ENCODE data around the gene SPINT2. TPM values are rescaled to one million over a fixed set of nuclear protein-coding genes. Genes with fewer than 3 reads are reported as not detected.

The SPINT2 gene
- polyA plus RNA-seq, 5 donors, result 188 to 276 (median 227) TPM

GRCh38 chr19:38288123-38288855 lies 23.9 kb downstream of the SPINT2 start:
- DNase-seq, result no peak

GRCh38 chr19:38289955-38290354 lies 25.6 kb downstream of the SPINT2 start:
- DNase-seq, result no peak

- no peak for DNase-seq
These were observed 26.3 kb downstream of the SPINT2 start for GRCh38 chr19:38290631-38291147.

GRCh38 chr19:38291855-38292254 lies 27.5 kb downstream of the SPINT2 start:
- no peak for DNase-seq

- no peak for DNase-seq
These were observed 28.9 kb downstream of the SPINT2 start for GRCh38 chr19:38293281-38293680.

- no peak for DNase-seq
These were observed 29.7 kb downstream of the SPINT2 start for GRCh38 chr19:38294090-38294489.

- DNase-seq, result no peak
These were observed 34.7 kb downstream of the SPINT2 start for GRCh38 chr19:38298821-38299680.

- DNase-seq, result no peak
These were observed 39.4 kb downstream of the SPINT2 start, which contains the start of gene C19orf33 for GRCh38 chr19:38303517-38304351. C19orf33 (plus strand) TSS chr19:38304251; CDS start chr19:38304262, 11 bp downstream.

GRCh38 chr19:38304352-38304865 lies 40.0 kb downstream of the SPINT2 start:
- DNase-seq, result no peak

- peak; percentile 34 to 63 for DNase-seq
These were observed 40.6 kb downstream of the SPINT2 start for GRCh38 chr19:38304866-38305429.

- no peak for DNase-seq
These were observed 41.9 kb downstream of the SPINT2 start for GRCh38 chr19:38306236-38306635.

GRCh38 chr19:38307076-38307475 lies 42.7 kb downstream of the SPINT2 start:
- DNase-seq, result no peak

GRCh38 chr19:38307597-38307996 lies 43.2 kb downstream of the SPINT2 start:
- no peak for DNase-seq

GRCh38 chr19:38308006-38308766 lies 43.8 kb downstream of the SPINT2 start:
- DNase-seq, result no peak

- no peak for DNase-seq
These were observed 44.7 kb downstream of the SPINT2 start for GRCh38 chr19:38308926-38309614.

GRCh38 chr19:38309615-38310278 lies 45.4 kb downstream of the SPINT2 start:
- DNase-seq, result no peak

GRCh38 chr19:38310279-38310670 lies 45.9 kb downstream of the SPINT2 start:
- DNase-seq, result no peak

GRCh38 chr19:38310986-38311385 lies 46.6 kb downstream of the SPINT2 start:
- no peak for DNase-seq
